Measurements from ENCODE around the gene OPRPN. TPM values are rescaled to one million over a fixed set of nuclear protein-coding genes. Genes with fewer than 3 reads are reported as not detected.

OPRPN gene
- not detected for polyA plus RNA-seq (ENCODE audit: insufficient read length in 4 of 4)

GRCh38 chr4:70397580-70397979 lies at the start of gene OPRPN:
OPRPN (plus strand) TSS chr4:70397940; CDS start chr4:70399286, 1,346 bp downstream.
- DNase-seq (ENCODE audit: low read depth in 4 of 4, low spot score in 2 of 4): no peak

GRCh38 chr4:70356185-70356584 lies 41.6 kb upstream of the OPRPN start:
- DNase-seq (ENCODE audit: low read depth in 4 of 4, low spot score in 2 of 4): no peak

- no peak for DNase-seq (ENCODE audit: low read depth in 4 of 4, low spot score in 2 of 4)
Observed at GRCh38 chr4:70359115-70359661, 38.6 kb upstream of the OPRPN start.

- no peak for DNase-seq (ENCODE audit: low read depth in 4 of 4, low spot score in 2 of 4)
Observed at GRCh38 chr4:70360460-70360859, 37.3 kb upstream of the OPRPN start, which contains the start of gene SMR3A. SMR3A (plus strand) TSS chr4:70360760; CDS start chr4:70362116, 1,356 bp downstream.

GRCh38 chr4:70364002-70364401 lies 33.7 kb upstream of the OPRPN start:
- DNase-seq (ENCODE audit: low read depth in 4 of 4, low spot score in 2 of 4): no peak

- no peak for DNase-seq (ENCODE audit: low read depth in 4 of 4, low spot score in 2 of 4)
Observed at GRCh38 chr4:70365479-70365878, 32.3 kb upstream of the OPRPN start.

- DNase-seq (ENCODE audit: low read depth in 4 of 4, low spot score in 2 of 4): no peak
Observed at GRCh38 chr4:70367813-70368212, 29.9 kb upstream of the OPRPN start.

- DNase-seq (ENCODE audit: low read depth in 4 of 4, low spot score in 2 of 4): no peak
Observed at GRCh38 chr4:70371987-70372386, 25.8 kb upstream of the OPRPN start.

GRCh38 chr4:70372760-70373159 lies 25.0 kb upstream of the OPRPN start:
- no peak for DNase-seq (ENCODE audit: low read depth in 4 of 4, low spot score in 2 of 4)

GRCh38 chr4:70380578-70380977 lies 17.2 kb upstream of the OPRPN start:
- DNase-seq (ENCODE audit: low read depth in 4 of 4, low spot score in 2 of 4): no peak

- no peak for DNase-seq (ENCODE audit: low read depth in 4 of 4, low spot score in 2 of 4)
Observed at GRCh38 chr4:70382691-70383181, 15.0 kb upstream of the OPRPN start, which contains the start of gene SMR3B. SMR3B (plus strand) TSS chr4:70383131; CDS start chr4:70384511, 1,380 bp downstream.

GRCh38 chr4:70392057-70392776 lies 5.5 kb upstream of the OPRPN start:
- no peak for DNase-seq (ENCODE audit: low read depth in 4 of 4, low spot score in 2 of 4)

- DNase-seq (ENCODE audit: low read depth in 4 of 4, low spot score in 2 of 4): no peak
Observed at GRCh38 chr4:70399319-70399718, 1.6 kb downstream of the OPRPN start.

GRCh38 chr4:70402762-70403161 lies 5.0 kb downstream of the OPRPN start:
- no peak for DNase-seq (ENCODE audit: low read depth in 4 of 4, low spot score in 2 of 4)

GRCh38 chr4:70405765-70406164 lies 8.0 kb downstream of the OPRPN start:
- DNase-seq (ENCODE audit: low read depth in 4 of 4, low spot score in 2 of 4): no peak

GRCh38 chr4:70425306-70425705 lies 27.6 kb downstream of the OPRPN start:
- DNase-seq (ENCODE audit: low read depth in 4 of 4, low spot score in 2 of 4): no peak

- no peak for DNase-seq (ENCODE audit: low read depth in 4 of 4, low spot score in 2 of 4)
Observed at GRCh38 chr4:70426789-70427188, 29.0 kb downstream of the OPRPN start.

GRCh38 chr4:70437197-70437596 lies 39.5 kb downstream of the OPRPN start:
- no peak for DNase-seq (ENCODE audit: low read depth in 4 of 4, low spot score in 2 of 4)

- DNase-seq (ENCODE audit: low read depth in 4 of 4, low spot score in 2 of 4): no peak
Observed at GRCh38 chr4:70442474-70442873, 44.7 kb downstream of the OPRPN start.

GRCh38 chr4:70443329-70443728 lies 45.6 kb downstream of the OPRPN start:
- DNase-seq (ENCODE audit: low read depth in 4 of 4, low spot score in 2 of 4): no peak

GRCh38 chr4:70449220-70449619 lies 51.5 kb downstream of the OPRPN start:
- no peak for DNase-seq (ENCODE audit: low read depth in 4 of 4, low spot score in 2 of 4)

- DNase-seq (ENCODE audit: low read depth in 4 of 4, low spot score in 2 of 4): no peak
Observed at GRCh38 chr4:70452946-70453345, 55.2 kb downstream of the OPRPN start.

All from left renal cortex interstitium (tissue), 4 donors.